ENCODE data around the gene MAEA.

- TF ChIP-seq CBFB (CRISPR knock-in tag; IDR thresholded peaks at IDR 0.05) (no peak), REST (IDR thresholded peaks at IDR 0.05; ENCODE audit: borderline replicate concordance) (no peak), REST (CRISPR knock-in tag; IDR thresholded peaks at IDR 0.05; ENCODE audit: low read depth) (no peak), SRF (CRISPR knock-in tag; IDR thresholded peaks at IDR 0.05) (no peak), ZC3H4 (CRISPR knock-in tag; IDR thresholded peaks at IDR 0.05; ENCODE audit: borderline replicate concordance) (no peak), E2F1 (CRISPR knock-in tag; IDR thresholded peaks at IDR 0.05) (no peak), SOX6 (IDR thresholded peaks at IDR 0.05) (peak; percentile 23; the same call in 1 of the 2 replicates), FOXM1 (IDR thresholded peaks at IDR 0.05; ENCODE audit: low read depth) (no peak), FOXM1 (CRISPR knock-in tag; IDR thresholded peaks at IDR 0.05; ENCODE audit: low read depth) (no peak), TEAD4 (IDR thresholded peaks at IDR 0.05; ENCODE audit: low read length) (no peak), TEAD4 (CRISPR knock-in tag; IDR thresholded peaks at IDR 0.05; ENCODE audit: borderline replicate concordance) (no peak), DPF2 (IDR thresholded peaks at IDR 0.05) (no peak), ARHGAP35 (IDR thresholded peaks at IDR 0.05; ENCODE audit: partially characterized antibody) (no peak)
Measured at GRCh38 chr4:1255151-1255550, 34.5 kb upstream of the MAEA start.
